HG02852 (cell line): ENCODE results near the gene FGF2.
"Not testable (repeated sequence)": the region's sequence is repeated elsewhere in the genome, so short reads cannot be mapped to it uniquely, and the experiment has no call there.

ENCODE experiments used
- ATAC-seq: cut with Tn5 transposase; IDR thresholded peaks from one replicate; pipeline ENCODE4 v1.9.1; 2021; ENCODE audit warnings: mild to moderate bottlenecking, moderate library complexity; ENCODE audit not compliant: unreplicated experiment

Gene FGF2

DNA sequence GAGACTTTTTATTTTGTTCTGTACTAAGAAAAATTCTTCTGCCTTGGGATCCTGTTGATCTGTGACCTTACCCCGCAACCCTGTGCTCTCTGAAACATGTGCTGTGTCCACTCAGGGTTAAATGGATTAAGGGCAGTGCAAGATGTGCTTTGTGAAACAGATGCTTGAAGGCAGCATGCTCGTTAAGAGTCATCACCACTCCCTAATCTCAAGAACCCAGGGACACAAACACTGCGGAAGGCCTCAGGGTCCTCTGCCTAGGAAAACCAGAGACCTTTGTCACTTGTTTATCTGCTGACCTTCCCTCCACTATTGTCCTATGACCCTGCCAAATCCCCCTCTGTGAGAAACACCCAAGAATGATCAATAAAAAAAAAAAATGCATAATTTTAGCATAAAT lies 13.8 kb upstream of the FGF2 start:
- ATAC-seq, result not testable (repeated sequence)

DNA sequence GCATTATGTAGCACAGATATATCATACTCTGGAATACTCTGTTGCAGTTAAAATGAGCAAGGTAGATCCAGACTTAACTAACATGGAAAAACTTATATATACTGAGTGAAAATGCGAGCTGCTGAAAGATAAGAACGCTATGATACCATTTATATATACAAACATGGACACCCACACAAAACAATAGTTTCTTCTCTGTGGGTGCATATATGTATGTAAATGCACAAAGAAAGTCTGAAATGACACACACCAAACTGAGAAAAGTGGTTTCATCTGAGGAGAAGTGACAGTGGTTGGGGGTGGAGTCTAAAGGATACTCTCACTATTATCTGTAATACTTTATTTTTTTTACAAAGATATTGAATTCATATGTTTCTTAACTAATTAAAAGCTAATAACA lies 12.2 kb upstream of the FGF2 start:
- peak; percentile 100 for ATAC-seq

DNA sequence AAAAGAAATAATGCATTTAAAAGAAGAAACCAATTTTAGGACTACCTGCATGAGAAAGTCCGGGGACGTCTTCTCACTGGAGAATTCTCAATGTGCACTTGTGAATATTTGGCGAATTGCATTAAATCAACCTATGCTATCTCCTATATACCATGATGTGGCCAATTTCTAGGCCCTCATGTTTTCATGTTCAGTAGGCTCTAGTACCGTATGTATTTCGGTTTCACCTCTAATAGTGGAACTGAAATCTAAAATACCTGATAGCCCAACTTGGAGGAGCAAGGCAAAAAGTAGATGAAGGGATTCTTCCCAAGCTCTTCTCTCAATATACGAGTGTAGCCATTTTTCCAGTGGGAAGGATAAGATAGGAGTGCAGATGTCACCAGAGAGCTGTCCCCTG lies 11.4 kb upstream of the FGF2 start:
- ATAC-seq, result peak; percentile 39

DNA sequence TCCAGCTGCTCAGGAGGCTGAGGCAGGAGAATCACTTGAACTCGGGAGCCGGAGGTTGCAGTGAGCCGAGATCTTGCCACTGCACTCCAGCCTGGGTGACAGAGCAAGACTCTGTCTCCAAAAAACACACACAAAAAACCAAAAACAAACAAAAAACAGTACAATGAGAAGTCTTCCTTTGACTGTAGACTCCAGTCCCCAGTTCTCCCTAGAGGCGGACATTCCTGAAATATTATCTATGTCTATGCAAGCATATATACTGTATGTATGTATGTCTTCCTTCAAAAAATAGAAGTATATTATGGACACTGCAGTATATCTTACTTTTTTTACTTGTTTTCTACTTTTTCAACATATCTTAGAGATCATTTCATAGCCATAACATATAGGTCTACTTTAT lies 10.2 kb upstream of the FGF2 start:
- no peak for ATAC-seq

DNA sequence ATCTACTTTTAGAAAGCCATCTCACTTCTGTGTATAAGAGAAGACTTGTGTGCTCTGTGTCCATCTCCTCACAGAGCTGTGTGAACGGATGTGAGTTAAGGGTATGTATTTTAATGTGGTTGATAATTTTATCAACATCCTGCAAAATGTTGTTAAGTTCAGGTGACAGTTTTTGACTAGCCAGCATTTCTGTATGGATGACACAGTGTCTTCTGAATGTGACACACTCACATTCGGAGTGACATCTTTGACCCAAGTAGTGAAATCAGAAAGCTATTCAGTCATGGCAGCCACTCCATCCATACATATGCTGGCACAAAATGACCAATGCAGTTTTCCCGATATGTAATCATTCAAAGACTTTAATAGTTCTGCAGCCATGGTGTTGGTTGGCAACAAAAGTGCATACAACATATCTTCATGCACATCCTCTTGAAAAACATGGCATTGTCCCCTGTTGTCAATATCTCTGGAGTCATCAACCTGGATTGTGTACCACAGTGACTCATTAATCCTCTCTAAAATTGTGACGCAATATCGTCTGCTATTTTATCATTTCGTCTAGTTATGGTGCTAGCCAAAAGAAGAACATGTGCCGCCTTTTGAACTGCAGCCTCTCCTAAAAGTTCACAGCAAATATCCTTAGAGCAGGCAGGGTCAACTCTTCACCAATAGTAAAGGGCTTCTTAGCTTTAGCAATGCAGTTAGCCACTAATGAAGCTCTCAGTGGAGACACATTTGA lies 6.8 kb upstream of the FGF2 start:
- no peak for ATAC-seq

DNA sequence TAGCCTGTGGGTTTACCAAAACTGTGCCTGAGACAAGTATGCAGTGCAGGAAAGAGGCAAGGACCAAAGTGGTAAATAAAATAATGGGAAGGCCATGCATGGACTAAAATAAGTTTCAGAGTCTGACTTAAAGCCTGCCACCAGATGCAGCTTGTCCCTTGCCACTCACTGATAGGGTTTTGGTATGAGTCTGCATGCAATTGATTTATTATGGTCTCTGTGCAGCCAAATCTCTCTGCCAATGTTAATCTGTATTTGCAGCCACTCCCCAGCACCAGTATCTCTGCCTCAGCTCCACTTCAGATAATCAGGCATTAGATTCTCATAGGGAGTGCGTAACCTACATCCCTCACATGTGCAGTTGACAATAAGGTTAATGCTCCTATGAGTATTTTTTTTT lies 5.5 kb upstream of the FGF2 start:
- no peak for ATAC-seq

DNA sequence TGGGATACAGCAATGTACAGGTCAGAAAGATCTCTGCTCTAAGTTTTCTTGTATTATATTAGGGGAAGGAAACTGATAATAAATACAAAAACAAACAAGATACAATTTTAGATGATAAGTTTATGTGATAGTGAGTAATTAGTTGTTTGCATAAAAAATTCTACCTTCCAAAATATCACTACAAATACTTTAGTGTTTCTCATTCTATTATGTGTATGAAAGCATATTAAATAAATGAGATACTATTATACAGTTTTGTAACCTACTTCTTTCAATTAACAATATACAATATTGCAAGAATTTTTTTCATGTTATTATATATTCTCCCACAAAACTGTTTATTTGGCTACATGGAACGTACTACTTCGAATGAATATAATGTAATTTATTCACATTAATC lies 4.2 kb upstream of the FGF2 start:
- ATAC-seq, result no peak

DNA sequence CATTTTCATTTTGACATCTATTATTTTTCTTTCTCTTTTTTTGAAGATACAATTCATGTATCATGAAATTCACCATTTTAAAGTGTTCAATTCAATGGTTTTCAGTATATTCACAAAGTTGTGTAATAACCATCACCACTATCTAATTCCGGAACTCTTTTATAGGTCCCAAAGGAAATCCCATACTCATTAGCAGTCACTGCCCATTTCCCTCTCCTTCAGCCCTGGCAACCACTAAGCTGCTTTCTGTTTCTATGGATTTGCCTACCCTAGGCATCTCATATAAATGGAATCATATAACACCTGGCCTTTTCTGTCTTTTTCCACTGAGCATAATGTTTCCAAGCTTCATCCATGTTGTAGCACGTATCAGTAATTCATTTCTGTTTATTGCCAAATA lies 3.2 kb upstream of the FGF2 start:
- no peak for ATAC-seq

DNA sequence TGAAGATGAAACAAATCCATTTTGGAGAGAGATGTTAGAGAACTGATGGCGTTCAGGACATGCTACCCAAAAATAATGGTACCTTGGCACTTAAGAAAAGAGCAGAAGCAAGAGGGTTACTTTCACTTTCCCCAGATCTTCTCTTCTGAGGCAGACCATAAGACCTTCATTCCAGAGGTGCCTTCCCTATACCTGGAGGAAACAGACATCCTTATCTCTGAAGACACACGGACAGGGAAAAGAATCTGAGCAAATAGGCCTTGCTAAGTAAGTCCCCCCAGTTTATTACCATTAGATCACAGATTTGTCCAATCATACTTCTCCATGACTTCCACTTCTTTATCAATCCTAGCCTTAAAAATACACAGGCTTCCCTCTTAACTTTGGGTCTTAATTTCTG lies 2.0 kb upstream of the FGF2 start:
- ATAC-seq, result no peak

DNA sequence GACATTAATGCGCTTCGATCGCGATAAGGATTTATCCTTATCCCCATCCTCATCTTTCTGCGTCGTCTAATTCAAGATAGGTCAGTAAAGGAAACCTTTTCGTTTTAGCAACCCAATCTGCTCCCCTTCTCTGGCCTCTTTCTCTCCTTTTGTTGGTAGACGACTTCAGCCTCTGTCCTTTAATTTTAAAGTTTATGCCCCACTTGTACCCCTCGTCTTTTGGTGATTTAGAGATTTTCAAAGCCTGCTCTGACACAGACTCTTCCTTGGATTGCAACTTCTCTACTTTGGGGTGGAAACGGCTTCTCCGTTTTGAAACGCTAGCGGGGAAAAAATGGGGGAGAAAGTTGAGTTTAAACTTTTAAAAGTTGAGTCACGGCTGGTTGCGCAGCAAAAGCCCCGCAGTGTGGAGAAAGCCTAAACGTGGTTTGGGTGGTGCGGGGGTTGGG lies 528 bp upstream of the FGF2 start:
- ATAC-seq, result no peak

DNA sequence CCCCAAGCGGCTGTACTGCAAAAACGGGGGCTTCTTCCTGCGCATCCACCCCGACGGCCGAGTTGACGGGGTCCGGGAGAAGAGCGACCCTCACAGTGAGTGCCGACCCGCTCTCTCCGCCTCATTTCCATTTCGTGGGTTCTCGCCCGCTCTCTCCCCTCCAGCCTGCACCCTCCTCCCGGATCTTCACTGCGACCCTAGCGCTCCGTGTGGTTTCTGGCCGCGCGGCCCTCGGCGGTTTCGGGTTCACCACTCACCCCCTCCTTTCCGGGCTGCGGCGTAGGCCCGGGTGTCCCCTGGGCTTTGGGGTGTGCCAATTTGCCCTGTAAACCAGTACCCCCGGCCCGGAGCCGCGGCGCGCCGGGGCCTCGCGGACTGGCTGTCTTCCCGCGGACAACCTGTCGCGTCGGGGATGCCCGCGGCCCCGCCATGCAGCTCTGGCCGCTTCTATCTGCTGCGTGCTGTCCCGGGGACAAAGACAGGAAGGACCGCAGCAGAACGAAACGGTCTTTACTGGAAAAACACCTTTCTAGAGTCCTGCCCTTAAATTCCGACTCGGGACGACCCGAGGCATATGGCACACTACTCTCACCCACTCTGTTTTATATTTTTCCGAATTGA lies 737 bp downstream of the FGF2 start:
- peak; percentile 42 for ATAC-seq

DNA sequence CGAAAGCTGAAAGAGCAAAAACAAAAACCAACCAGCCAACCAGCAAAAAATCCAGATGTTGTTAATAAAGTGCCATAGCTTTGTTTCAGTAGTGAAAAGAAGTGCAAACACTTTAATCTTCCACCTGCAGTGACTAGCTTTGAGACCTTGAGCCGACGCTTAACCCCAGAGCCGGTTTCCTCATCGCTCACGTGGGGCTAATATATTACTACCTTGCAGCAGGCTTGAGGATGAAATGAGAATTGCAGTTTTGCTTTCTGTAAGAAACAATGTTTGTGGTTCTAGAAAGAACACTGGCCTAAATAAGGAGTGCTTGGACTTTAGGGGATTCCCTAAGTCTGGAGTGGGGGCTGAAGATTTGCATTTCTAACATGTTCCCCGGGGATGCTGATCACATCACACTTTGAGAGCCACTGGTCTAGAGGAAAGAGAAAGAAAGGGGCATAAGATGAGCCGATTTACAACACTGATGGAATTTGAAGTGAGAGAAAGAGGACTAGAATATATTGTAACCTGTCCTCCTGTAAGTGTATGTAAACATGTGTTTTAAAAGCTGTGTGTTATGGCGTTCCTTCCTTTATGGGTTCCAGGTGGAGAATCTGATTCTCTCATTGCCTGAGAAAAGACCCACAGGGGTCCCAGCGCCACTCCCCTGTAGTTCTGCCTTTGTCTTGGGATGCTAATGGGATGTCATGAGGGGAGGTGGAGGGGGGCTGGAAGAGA lies 1.4 kb downstream of the FGF2 start:
- ATAC-seq, result peak; percentile 89

DNA sequence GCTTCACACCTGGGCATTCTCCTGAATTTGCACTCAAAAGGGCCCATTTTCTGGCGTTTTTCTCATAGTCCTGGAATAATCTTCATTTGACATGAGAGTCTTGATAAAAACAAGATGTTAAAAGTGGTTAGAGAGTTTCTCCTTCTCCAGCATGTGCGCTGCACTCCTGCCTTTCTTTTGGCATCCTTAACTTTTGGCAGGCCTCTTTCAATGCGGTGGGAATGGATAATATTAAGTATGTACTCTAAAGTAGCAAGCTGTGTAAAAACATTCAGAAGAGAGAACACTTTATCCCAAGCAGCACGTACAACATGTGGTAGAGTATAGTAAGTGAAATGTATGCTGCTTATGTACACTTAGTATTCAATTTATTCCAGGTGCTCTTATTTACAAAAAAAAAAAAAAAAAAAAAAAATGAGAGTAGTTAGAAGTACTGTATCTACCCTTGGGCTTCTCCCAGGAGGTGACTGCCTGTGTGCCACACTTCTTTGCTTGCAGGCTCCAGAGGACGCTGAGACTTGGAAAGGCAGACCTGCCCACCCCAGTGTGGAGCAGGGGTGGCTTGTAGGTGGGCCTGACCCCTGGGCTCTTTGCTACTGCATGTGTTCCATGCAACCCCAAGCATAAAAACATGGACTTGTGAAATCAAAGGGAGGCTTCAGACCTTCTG lies 3.9 kb downstream of the FGF2 start:
- ATAC-seq, result no peak

DNA sequence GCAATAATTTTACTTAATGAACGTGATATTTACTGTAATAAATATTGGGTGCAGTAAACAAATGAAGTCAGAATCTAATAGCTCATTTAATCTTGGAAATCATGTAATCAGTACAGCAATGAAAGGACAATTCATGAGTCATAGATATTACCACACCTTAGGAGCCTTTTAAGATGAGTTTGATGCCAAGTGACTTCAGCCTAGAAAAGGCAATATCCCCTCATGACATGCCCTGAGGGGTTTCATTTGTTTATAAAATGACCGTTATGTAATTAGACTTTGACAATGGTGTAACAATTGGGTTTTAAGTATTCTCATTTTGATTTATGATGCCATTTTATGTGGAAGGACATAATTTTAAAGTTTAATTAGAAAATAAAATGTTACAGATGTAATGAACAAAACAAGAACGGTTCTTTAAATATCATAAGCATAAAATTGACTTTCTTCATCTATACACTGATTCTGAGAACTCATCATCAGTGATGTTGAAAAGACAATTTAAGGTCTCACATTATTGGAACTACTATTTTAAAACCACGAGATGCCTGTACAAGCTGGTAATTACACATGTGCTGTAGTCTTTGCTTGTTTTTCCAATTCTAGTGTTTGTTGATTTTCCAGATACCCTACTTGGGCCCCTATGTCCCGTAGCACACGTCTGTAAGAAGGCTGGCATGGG lies 5.0 kb downstream of the FGF2 start:
- ATAC-seq, result no peak

DNA sequence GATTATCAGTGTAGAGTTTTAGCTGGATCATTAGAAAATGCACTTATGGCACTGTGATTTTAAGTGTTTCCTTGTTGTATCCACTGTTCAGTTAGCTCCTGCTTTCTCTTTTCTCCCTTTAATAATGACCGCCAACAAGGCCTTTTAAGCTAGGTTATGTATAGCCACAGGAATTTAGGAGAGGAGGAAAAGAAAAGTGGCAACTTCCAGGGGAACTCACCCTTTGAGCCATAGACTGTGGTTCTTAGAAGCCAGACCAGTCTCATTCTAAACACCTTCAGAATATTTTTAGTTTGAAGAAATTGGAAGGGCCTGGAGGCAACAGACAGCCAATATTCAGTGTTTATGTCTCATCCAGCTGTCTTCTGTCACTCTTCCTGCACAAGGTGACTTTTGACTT lies 6.1 kb downstream of the FGF2 start:
- no peak for ATAC-seq

DNA sequence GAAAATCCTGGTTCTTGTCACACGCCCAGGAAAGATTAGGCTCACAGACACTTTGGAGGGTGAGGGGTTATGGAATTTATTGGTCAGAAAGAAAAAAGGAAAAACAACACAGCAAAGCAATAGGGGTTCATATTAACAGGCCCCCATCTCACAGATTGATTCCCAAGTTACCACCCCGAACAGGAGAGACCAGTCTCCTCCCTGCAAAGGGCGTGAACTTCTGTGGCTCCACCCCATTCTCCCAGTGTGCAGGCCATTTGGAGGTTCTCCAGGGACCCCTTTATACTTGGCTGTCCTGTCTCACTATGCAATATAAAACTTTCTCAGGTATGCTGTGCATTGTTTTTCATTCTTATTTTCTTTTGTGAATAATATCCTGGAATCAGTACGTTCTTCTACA lies 7.4 kb downstream of the FGF2 start:
- ATAC-seq, result no peak

DNA sequence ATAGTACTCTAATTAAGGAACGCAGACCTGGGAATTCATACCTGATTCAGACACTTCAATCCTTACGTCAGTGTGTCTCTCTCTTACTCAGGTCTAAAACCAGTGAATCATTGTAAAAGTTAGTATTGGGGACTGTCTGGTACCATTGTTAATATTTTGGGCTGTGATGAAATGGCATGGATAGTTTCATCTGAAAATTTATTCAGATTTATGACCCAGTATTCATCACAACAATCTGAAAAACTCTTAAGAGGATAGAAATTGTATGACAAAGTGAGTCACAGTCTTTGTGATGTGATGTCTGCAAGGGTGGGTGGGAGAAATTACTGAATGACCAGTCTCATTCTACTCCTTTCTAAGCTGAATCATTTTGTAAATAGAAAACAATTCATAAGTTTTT lies 10.3 kb downstream of the FGF2 start:
- ATAC-seq, result no peak

DNA sequence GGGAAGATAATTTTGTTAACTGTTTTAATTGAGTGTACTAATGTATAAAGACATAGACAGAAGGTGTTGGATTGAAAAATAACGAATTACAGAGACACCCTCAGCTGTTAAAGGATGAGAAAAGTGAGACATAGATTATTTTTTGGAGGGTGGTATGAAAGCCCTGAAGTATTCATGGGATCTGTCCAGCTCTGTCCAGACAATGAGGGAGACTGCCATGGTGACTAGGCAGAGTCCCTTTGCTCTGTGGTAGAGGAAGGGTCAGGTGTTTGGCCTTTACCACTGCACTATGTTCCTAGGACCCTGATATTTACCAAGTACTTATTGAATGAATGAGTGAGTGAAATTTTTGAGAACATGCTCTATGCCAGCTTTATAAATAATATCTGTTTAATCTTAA lies 11.4 kb downstream of the FGF2 start:
- ATAC-seq, result no peak

DNA sequence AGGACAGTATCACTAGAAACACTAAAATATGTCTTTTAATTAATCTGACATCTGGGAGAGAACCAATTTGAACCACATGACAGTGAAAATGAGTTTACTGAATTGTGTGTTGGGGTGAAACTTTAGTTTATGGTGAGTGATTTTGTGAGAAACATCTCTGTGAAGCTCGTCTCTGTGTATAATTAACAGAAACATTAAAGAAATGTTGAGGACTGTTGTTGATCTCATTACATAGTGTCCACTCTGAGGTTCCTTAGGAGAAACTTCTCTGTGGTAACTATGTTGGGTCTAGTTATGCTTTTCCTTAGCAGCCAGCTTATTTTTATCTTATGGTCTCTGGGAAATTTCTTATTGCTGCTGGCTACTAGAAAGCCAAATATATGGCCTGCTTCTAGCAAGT lies 15.8 kb downstream of the FGF2 start:
- ATAC-seq, result no peak

DNA sequence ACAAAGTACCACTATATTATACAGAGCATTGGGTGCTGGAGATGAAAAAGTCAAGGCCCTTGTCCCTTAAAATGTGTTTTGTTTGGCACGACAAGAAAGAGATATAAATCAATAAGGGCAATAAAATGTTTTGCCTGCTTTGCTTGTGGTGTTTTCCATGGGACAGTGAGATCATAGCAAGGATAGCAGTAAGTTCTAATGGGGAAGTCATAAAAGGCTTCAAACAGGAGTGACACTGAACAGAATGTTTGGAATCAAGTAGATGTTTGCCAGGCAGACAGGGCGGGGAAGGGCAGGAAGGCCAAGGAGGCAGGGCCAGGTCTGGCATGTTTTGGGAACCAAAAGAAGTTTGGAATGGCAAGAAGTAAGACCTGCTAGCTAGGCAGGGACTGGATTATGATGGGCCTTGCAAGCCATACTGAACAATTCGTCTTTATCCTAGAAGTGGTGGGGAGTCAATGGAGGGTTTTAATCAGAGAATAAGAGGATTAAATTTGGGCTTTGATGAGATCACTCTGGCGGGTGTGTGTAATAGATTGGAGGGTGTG lies 16.4 kb downstream of the FGF2 start:
- no peak for ATAC-seq

DNA sequence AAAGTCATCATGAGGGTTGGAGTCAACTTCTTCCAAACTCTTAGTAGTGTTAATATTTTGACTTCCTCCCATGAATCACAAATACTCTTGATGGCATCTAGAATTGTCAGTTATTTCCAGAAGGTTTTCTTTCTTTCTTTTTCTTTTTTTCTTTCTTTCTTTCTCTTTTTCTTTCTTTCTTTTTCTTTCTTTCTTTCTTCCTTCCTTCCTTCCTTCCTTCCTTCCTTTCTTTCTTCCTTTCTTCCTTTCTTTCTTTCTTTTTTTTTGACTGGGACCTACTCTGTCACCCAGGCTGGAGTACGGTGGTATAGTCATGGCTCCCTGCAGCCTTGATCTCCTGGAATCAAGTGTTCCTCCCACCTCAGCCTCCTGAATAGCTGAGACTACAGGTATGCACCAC lies 17.8 kb downstream of the FGF2 start:
- not testable (repeated sequence) for ATAC-seq
